NCI-H82 (cell line): ENCODE data around the gene C14orf119.

Source experiments
- DNase-seq: peaks from one replicate; lab custom pipeline; 2025; lab: John Stamatoyannopoulos, UW

Gene C14orf119

DNA sequence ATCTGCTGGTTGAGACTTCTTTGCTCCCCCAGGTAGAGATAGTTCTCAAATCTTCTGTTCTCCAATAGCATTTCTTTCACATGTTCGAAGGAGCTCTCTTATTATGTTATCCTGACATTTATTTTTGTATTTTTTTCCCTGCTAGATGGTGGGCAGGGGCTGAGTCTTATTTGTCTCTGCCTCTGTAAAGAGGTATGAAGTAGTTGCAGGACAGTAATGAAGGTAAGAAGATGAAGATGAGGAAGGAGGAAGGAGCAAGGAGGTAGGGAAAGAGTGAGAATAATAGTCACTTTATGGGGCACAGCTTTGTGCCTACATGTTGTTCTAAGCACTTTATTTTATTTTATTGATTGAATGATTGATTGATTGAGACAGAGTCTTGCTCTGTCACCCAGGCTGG, 14.5 kb downstream of the C14orf119 start:
- DNase-seq: no peak

DNA sequence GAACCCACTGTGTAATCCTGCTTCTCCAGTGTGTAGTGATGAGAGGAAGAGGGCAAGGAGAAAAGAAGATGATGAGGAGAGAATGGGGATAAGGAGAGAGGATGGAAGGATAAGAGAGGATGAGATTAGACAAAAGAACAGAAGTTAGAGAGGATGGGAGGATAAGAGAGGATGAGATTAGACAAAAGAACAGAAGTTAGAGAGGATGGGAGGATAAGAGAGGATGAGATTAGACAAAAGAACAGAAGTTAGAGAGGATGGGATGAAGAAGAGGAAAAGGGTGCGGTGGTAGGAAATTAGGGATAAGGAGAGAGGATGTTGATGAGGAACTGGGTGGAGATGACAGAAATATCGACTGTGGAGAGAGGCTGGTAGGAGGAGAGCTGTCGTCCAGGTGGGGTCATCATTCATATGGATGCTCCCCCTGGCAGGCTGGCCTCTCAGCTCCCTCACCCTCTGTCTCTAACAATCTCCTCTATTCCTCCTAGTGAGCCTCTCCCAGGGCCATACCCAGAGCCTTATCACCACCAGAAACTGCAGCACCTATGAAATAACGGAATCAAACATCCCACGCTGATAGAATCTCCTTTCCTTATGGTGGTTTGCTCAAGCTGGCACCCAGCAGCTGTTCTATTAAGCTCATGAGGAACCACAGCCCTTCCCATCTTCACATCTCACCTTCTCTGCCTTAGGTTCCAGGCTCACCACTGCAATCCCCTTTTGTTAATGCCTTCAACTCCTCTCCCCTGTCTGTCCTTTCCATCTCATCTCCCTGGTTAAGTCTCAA, 15.5 kb downstream of the C14orf119 start:
- DNase-seq: peak; percentile 38

DNA sequence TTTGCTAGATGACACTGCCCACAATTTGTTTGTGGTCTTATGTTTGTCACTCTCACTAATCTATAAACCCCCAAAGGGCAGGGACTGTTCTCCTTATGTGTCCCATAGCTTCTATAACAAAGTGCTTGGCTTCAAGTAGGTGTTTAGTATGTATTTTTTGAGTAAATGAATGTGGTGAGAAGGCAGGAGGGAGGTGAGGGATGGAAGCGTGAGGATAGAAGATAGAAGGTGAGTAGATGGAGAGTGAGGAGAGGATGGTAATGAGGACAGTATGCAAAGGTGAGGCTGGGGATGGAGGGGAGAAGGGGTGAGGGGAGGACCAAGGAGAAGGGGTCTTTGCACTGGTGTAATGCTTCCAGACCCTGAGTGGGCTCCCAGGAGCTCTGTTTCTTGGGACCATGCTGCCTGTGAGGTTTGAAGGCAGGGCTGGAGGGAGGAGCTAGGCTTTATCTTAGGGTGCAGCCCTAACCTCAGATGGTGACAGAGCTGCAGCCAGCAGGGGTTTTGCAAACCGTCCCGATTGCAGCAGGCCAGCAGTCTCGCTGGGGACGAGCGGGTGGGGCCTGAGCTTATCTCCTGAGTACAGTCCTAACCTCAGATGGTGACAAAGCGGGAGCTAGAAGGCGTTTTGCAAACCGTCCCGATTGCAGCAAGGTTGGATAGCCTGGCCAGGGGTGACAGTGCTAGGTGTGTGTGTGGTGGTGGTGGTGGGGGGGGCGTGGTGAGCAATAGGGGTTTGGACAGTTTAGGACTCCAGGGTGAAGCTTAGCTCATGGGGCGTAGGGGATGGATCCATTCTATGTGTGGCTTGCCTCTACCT, 17.3 kb downstream of the C14orf119 start:
- no peak for DNase-seq

DNA sequence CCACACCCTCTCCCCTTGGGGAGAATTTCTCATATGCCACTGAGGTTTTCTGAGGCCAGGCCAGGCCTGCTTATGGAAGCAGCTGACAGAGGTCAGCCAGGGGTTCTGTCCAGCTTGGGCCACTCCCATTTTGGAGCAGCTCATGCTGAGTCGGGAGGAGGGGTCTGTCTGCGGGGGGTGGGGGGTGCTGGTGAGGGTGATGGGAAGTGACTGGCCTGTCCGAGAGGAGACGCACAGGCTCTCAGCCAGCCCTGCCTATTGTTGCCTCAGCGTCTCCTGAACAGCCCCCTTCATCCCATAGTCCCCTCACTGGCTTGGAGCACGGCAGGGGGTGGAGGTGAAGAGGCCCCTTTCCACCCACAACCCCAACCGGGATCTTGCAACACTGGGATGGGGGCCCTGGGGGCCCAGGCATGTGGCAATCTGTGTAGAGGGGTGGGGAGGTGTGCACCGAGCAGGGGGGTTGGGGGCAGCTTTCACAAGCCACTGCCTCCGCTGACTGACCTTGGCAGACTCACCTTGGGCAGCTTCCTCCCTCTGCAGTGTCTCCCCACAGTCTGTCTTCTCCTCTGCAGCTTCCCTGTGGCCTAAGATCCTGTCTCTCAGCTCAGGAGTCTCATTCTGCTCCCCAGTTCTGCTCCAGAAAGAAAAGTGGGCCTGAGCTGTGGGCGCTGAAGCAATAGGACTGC, 18.3 kb downstream of the C14orf119 start:
- no peak for DNase-seq

DNA sequence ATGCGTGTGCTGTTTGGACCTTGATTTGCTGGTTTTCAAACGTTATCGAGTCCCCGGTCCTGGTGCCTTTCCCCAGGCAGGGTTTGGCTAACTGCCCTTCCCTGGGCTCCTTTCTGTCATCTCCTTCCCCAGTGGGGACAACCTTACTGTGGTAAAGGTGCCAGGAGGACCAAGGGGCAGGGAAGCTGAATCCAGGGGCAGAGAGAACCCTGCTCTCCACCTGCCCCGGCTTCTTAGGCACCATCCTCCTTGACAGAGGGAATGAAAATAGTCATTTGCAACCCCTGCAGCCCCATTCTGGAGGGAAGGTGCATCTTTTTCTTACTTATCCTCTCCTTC, 18.8 kb downstream of the C14orf119 start:
- DNase-seq: no peak

DNA sequence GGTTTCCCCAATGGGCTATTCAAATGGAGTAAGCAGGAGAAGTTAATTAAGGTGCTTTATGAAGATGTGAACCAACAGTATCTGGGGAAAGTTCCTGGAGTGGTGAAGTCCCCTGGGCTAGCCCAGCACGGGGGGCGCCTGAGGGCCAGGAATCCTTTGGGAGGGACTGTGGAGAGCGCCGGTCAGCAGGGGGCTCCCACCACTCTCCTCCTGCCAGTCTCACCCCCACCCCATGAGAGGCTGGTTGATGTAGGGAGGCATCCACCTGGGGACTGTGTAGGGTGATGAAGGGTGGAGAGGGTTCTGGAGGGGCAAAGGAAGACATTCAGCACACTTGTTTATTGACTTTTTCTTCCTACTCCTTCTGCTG, 19.3 kb downstream of the C14orf119 start:
- no peak for DNase-seq

DNA sequence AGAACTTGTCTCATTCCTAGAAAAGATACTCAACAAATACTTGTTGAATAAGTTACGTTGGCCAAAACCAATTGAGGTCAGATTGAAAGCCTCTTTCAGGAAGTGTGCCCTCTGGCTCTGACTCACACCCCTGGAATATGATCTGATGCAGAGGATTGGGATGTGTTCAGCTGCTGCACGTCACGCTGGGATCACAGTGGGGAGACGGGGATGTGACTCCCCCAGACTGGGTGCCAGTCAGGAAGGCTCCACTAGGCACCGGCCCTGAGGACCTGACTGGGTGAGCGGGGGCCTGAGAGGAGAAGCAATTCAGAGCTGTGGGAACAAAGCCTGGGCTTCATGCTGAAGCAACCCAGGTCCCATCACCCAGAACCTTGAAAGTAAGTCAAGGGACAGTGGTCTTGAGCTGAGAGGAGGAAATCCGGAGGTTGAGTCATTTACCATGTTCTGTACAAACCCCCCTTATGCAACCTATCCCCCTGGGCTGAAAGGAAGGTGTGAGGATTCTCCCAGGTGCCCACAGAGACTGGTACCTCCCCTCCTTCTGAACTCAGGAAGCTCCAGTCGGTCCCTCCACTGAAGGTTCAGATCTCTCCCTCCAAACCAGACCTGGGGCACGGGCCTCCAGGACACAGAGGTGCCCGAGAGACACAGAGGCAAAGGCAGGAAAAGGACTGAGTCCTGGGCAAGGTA, 19.9 kb downstream of the C14orf119 start:
- no peak for DNase-seq

DNA sequence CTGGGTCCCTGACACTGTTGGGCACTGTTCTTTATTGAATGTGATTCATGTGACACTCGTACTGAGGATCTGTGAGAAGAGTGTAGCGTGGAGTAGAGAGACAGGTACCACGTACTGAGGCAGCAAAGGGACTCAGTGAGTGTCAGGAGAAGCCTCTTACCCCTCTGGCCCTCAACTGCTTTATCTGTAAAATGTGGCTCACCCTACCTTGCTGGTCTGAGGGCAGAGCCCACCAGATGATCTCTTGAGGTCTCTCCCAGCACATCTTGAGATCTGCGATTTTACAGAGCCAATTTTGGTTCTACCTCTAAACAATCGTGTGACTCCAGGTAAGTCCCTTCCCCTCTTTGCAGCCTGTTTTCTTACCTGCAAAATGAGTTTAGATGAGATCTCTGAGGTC, 20.6 kb downstream of the C14orf119 start:
- DNase-seq: peak; percentile 7

DNA sequence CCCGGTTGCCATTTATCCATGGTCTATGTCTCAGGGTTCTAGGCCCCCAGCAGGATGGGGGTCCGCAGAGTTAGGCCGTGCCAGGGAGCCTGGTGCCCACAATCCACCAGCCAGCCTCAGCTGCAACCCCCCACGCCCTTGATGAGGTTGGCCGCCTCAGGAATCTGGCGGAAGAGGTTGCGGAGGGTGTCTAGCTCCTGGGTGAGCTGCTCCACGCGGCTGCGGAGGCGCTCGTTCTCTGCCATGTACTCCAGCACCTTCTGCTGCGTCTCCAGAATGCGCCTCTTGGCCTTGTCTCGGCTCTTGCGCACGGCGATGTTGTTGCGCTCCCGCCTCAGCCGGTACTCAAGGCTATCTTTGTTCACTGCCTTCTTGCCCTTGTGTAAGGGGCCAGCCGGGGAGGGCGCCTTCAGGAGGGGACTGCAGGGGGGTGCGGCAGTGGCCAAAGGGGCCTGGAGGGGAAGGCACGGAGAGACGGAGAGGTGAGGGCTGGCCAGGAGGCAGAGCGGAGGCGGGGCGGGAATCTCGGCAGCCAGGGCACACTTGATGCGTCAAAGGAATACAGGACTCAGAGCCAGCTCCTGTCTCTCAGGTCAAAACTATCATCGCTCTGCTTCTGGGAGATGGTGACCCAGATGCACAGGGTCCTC, 22.2 kb downstream of the C14orf119 start:
- no peak for DNase-seq

DNA sequence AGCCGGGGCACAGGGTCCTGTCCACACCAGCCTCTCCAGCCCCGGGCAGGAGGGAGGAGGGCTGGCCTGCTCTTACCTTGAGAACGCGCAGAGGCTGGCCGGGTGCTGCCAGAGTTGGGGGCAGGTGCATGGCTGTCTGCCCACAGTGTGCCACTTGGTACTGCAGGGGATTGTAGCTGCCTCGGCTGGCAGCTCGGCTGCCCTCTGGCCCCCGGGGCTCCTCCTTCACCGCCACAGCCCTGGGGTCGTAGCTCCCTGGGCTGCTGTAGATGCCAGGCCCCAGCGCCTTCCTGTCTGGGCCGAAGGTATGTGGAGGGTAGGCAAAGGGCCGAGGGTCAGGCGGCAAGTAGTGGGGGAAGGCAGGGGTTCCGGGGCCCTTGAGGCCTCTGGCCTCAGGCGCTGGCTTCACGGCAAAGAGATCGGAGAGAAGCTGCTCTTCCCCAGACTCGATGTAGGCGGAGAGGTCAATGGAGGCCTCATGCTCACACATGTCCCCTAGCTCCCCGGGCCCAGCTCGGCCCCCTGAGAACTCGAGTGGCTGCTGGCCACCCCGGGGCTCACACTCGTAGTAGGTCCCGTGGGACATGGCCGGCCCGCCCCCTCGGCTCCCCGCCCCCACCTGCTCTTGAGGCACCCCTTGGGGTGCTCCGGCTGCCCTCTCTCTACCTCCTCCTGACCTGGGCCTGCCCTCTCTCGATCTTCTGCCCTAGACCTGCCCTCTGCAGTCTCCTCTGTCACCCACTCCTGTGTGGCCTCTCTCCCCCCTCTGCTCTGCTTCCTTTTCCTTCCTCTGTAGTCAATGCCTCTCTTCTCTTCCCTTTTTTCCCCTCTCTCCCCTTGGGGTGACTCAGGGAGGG, 23.4 kb downstream of the C14orf119 start, which contains the start of gene CEBPE:
Gene CEBPE, minus strand, starts transcription at position 750 of the 857 bp plus-strand sequence. Its CDS starts 164 bp downstream, at position 586.
- DNase-seq: no peak

DNA sequence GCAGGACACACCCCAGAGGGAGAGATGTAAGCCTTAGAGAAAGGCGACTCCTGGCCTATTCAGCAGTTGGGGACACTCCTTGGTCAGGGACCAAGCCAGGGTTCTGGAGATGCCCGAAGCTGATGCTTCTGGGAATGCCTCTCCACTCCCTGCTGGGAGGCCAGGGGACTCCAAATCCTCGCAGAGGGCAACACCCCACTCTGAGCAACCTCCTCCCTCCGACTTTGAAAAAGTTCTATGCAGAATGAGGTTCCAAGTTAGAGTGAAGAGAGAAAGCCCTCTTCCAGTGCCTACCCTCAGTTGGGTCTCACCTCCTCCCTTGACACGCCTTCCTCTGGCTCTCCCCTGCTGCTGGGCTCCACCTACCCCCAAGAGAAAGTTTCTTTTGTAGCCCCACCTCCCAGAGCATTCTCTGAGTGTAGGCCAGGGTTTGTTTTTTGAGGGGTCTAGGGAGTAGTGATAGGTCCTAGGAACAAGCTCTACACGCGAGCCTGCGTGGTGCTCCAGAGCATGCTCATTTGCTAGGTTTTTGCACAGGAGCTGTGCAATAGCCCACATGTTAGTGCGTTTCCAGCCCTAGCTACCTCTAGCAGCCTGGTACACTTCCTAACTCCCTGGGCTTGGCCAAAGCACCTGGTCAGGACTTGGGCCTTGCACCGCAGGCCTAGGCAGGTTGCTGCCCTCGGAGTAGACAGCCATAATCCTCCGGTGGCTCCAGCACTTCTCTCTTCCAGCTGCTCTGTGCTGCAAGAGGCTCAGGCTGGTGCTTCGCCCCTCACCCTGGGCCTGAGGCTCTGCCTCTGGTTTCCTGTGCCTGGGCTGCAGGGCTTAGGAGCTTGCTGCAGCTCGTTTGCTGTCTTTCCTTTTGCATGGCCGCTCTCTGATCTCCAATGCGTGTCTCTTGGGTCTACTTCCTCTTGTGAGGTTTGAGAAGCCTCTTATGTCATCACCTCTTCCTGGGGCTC, 24.3 kb downstream of the C14orf119 start:
- DNase-seq: peak; percentile 40

DNA sequence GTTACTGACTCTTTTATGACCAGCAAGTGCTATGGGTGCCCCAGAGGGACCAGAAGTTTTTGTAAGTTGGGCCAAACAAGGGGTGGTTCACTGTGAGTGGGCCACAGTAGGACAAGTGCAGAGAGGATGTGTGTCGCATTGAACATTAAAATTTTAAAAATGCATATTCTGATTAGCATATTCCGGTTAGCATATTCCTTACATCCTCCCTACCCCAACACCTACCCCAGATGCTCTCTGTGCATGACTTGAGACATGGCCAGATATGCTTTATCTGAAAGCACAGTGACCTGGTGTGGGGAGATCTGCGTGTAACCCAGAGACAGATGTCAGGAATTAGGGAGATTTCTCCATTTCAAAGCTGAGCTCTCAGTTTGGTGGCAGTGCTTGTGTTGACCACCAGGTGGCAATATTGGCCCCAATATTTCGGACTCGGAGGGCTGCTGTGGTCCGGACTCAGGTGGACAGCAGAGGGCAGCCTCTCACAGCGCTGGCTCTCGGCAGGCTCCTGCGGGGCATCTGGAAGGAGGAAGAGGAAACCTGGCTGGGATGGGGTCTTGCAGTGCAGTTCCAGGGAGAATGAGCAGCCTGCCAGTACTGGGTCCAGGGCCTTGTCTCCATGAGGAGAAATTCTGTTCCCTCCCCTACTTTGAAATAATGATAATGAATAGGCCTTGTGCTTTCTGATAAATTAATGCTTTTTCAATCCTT, 25.4 kb downstream of the C14orf119 start:
- DNase-seq: peak; percentile 92

DNA sequence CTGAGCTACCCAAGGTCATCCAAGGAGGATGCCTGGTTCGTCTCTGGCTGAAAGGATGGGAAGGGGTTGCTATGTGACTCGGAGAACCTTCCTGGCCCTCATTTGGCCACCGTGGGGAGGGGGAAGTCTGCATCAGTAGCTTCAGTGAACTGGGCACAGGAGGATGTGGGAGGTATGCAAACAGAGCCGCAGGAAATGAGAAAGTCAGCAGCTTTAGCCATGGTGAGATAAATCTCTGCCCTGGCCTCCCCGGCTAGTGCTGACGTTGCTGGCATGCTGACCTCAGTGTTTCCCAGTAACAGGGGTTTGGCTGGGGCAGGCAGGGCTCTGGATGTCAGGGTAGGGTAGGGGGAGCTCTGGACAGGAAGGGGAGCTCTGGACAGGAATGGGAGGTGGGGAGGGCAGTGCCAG, 26.1 kb downstream of the C14orf119 start:
- no peak for DNase-seq

DNA sequence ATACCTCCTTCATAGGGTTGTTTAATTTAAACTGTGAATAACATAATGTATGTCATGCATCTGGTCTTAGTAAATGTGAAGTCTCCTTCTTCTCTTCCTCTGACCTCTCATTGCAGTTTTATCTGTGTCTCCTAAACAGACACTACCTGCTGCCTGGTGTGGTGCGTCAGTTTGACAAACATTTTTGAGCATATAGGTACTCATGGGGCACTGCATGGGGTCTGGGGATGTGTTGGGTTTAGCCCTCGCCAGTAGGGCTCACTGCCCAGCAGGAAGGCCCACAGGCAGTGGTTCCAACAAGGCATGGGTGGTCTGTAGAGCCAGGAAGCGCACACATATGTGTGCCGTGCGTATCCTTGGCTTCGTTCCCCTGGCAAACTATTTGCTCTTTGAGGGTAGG, 26.8 kb downstream of the C14orf119 start:
- no peak for DNase-seq

DNA sequence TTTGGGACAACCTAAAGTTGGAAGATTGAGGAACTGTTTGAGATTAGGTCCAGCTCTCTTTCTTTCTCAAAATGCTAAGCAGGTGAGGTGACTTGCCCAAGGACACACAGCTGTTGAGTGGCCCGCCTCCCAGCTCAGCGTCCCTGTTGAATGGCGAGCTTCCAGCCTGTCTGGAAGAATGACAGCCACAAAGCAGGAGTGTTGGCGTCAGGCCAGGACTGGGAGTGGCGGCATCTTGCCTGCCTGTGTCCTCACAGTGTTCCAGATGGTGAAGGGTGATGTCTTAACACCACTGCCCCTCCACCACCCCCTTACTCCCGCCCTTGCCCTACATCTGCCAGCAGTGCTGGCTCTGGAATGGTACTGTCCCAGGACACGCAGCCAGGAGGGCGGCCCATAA, 28.1 kb downstream of the C14orf119 start:
- peak; percentile 97 for DNase-seq

DNA sequence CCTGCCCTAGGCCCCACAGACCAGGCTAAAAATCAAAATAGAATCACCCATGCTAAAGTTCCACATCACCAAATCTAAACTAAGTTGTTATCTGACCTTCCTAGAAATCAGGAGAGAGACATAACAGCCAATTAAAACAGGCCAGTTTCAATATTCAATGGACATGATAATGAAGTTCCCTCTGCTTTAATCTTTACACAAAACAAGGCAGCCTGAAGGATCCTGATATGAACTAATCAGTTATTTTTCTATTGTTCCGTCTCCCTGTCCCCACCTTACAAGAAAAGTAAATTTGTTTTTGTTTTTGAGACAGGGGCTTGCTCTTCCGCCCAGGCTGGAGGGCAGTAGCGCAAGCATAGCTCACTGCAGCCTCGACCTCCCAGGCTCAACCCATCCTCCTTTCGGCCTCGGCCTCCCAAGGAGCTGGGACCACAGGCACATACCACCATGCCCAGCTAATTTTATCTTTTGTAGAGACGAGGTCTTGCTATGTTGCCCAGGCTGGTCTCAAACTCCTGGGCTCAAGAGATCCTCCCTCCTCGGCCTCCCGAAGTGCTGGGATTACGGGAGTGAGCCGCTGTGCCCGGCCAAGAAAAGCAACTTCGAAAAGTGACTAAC, 29.1 kb downstream of the C14orf119 start:
- DNase-seq: no peak

DNA sequence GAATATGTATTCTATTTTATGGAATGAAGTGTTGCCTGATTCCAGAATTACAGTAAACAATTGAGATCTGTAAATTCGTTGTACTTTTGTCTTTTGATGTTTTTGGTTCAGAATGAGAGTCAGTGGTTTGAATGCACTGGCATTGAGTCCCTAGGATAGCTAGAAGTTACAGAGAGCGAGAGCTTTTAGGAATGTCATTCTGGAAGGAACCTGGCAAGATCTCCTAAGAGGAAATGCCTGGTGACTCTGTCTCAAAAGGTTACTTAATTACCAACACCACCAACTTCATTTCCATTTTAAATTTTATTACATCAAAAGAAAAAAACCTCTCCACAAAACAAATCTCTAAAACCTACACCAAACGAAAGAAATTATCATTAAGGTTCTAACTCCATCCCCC, 29.7 kb downstream of the C14orf119 start:
- DNase-seq: no peak

DNA sequence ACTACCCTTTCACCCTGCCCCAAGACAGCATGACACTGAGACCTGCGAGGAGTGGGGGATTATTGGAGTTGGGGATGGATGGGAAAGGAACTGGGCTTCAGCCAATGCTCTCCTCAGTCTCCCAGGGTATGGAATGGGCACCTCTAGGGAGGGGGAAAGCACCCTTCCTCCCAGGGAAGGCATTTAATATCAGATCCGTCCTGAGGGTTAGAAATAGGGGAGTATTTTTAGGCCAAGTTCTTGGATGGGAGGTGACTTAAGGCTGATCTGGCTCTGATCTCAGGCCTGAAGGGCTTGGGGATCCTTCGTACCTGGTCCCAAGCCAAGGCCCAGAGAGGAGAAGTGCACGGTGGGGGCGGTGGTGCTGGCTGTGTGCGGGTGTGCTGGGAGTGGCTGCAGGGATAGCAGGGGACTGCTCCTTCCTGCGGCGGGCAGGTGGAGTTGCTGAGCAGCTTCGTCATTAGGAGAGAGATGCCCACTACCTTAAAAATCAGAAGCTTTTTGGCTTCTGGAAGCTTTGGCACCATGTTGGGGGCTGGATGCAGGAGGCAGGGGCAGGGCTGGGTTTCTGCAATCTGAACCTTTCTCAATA, 30.7 kb downstream of the C14orf119 start:
- no peak for DNase-seq
